CD4-positive, alpha-beta T cell treated with Interleukin-15 for 4 hours (primary cell): ENCODE data around the gene RPP14.
"Not testable (repeated sequence)": the region's sequence is repeated elsewhere in the genome, so short reads cannot be mapped to it uniquely, and the experiment has no call there.

Experiments used
- DNase-seq: peaks from one replicate; pipeline ENCODE4 v3.0.0-alpha.2; 2020; ENCODE audit warnings: low spot score

Gene RPP14

GRCh38 chr3:58305882-58306711 lies at the start of gene RPP14, which contains the start of gene HTD2:
Gene RPP14, plus strand, starts transcription at chr3:58306245. Its CDS starts 4,085 bp downstream, at chr3:58310330.
Gene HTD2, plus strand, starts transcription at chr3:58306520. Its CDS starts 11,094 bp downstream, at chr3:58317614.
- peak; percentile 98 for DNase-seq

DNA sequence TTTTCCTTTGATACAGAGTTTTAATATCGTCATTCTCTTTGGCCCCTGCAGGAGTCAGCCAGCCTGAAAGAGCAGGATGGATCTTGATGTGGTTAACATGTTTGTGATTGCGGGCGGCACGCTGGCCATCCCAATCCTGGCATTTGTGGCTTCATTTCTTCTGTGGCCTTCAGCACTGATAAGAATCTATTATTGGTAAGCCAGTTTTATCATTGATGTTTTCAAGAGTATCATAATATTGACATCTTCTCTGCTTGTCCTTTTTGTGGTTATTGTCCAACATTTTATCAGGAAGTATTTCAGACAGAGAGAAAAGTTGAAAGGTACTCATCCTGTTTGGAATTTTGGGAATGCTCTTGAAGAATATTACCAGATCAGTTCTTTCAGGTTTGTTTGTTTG lies 49.5 kb upstream of the RPP14 start:
- no peak for DNase-seq

DNA sequence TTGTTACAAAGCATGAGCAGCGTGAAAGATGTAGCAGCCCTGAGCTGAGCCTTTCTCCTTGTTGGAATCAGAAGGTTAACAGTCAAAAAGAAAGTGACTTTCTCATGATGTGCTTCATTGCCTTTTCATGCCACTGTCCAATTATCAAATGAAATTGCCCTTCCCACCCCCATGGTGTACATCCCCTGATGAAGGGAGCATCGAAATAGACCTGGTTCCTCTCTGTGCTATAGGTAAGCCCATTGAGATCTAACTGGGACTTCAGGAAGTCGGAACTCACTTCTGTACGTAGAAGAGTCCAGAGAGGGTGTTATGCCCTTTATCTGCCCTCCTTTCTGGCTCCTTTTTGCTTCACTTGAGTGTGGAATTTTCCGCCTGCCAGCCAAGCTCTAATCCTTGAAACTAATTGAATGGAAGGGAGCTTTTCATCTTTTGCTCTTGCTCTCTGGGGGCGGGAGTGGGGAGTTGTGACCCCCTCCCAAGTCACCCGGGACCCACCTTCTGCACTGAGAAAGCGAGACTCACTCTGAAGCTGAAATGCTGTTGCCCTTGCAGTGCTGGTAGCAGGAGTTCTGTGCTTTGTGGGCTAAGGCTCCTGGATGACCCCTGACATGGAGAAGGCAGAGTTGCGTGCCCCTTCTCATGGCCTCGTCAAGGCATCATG lies 47.5 kb upstream of the RPP14 start:
- DNase-seq = no peak

DNA sequence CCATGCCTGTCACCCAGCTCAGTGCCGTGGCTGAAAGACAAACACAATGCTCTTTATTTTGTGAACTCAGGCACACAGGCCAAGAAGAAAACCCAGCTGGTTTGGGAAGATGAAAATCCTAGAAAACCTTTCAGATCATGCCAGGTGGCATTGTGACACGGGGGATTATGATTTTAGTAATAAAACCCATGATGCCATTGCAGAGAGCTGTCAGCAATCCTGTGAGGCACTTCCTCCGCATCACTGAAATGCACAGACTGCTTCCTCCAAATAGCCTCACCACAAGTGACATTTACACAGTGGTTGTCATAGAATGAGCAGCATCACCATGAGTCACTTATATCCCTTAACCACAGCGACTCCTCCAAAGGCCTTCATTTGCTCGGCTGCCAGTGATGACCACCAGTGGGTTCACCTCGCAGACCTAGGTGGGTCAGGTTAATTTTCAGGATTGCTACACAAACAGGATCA lies 45.7 kb upstream of the RPP14 start:
- no peak for DNase-seq

- no peak for DNase-seq
Measured at GRCh38 chr3:58260733-58261132, 45.3 kb upstream of the RPP14 start.

- no peak for DNase-seq
Measured at GRCh38 chr3:58261954-58262666, 43.9 kb upstream of the RPP14 start.

DNA sequence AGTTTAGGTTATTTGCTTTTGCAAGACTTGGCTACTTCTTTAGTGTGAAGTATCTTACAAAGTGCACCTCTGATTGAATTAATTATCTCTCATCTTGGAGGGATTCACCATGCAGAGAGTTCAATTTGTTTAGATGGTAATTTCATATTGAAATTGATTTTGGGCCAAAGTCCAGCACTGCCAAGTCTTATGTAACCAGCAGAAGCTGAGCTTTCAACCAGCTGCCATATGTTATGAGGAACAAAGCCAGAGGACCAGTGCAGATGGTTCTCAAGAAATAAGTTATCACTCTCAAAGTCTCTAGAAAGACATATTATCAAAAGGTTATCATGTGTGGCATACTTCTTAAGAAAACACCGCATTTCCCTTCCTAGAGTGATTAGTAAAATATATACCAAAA lies 39.5 kb upstream of the RPP14 start:
- no peak for DNase-seq

DNA sequence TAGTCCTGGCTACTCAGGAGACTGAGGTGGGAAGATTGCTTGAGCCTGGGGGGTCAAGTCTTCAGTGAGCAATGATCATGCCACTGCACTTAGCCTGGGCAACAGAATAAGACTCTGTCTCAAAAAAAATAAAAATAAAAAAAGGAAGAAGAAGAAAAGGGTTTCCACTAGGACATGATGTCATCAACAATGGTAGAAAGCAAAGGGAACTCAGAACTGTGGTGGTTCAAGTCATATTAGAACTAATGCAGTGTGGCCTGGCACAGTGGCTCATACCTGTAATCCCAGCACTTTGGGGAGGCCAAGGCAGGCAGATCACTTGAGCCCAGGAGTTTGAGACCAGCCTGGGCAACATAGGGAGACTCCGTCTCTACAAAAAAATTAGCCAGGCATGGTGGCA lies 38.5 kb upstream of the RPP14 start:
- DNase-seq = not testable (repeated sequence)

DNA sequence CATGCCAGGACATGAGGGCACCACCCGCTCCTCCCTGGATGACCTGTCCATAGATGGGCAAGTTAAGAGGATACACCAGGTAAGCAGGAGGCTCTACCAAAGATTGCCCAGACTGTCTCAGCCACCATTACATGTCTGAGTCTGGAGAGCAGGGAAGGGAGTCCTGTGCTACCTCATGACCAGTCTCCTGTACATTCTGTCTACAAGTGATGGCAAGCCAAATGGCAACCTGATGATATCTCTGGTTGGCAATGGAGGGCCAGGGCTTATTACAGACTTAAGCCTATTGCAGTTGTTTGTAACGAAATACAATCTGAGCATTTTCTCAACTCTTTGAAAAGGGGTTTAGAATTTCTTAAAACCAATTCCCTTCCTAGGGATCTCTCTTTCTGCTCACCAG lies 36.7 kb upstream of the RPP14 start:
- DNase-seq = no peak

- no peak for DNase-seq
Measured at GRCh38 chr3:58270485-58270884, 35.6 kb upstream of the RPP14 start.

DNA sequence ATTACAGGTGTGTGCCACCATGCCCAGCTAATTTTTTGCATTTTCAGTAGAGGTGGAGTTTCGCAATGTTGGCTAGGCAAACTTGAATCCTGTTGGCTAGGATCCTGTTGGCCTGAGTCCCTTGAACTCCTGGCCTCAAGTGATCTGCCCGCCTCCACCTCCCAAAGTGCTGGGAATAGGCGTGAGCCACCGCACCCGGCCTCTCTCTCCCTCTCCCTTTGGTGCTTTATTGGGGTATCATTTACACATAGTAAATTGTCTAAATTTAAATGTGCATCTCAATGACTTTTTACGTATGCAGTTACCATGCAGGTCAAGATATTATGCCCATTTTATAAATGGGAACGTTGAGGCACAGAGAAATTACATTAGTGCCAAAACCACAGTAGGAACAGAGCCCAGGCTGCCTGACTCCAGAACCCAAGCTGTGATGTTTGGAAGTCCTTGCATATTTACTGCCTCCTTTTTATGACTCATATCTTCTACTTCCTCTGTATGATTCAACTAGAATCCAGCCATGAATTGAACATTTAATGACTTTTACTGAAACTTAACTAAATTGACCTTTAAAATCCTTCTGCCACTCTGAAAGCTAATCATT lies 34.0 kb upstream of the RPP14 start:
- no peak for DNase-seq

GRCh38 chr3:58272891-58273290 lies 33.2 kb upstream of the RPP14 start:
- DNase-seq = no peak

GRCh38 chr3:58273362-58273761 lies 32.7 kb upstream of the RPP14 start:
- DNase-seq = not testable (repeated sequence)

DNA sequence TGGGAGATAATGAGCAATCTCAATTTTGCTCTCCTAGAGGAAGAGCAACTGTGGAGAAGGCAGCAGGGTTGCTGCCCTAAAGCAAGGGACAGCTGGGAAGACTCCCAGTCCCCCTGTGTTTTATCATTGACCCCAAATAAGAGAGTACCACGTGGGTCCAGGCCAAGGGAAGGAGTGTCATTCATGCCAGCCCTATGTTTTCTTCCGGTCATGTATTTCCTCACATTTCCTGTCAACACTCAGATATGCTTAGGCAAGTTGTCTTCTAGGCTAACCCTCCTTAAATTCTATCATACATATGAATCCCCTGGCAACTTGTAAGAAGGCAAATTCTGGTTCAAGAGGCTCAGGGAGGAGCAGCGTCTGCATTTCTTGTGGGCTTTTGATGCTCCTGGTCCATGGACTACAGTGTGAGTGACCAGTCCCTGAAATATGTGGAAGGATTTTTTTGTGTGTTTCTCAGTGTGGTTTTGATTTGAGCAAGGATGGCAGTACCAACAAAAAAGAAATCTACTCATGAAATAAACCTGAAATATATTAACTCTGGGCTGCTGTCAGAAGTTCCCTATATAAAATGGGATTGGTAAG lies 31.9 kb upstream of the RPP14 start:
- no peak for DNase-seq

DNA sequence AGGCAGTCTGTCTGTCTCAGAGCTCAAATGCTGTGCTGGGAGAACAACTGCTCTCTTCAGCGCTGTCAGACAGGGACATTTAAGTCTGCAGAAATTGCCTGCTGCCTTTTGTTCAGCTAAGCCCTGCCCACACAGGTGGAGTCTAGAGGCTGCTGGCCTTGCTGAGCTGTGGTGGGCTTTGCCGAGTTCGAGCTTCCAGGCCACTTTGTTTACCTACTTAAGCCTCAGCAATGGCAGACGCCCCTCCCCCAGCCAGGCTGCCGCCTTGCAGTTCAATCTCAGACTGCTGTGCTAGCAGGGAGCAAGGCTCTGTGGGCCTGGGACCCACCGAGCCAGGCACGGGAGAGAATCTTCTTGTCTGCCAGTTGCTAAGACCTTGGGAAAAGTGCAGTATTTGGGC lies 25.0 kb upstream of the RPP14 start:
- DNase-seq = no peak

DNA sequence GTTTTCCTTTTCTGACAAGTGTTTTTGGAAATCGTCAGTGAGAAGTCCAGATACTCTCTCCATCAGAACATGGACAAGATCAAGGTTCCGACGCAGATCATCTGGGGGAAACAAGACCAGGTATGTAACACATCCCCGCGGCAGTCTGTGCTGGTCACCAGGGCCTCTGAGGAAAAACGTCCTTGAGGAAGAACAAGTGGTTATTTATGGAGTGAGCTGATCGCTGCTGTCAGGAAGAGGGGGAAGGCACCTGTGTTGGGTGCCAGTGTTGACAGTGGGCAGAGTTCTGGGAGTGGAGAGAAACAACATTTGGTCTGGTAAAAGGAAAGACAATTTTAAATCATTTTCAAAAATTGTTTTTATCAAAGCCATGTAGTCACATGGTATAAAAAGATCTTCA lies 20.7 kb upstream of the RPP14 start:
- no peak for DNase-seq

GRCh38 chr3:58287354-58287753 lies 18.7 kb upstream of the RPP14 start:
- DNase-seq = no peak

DNA sequence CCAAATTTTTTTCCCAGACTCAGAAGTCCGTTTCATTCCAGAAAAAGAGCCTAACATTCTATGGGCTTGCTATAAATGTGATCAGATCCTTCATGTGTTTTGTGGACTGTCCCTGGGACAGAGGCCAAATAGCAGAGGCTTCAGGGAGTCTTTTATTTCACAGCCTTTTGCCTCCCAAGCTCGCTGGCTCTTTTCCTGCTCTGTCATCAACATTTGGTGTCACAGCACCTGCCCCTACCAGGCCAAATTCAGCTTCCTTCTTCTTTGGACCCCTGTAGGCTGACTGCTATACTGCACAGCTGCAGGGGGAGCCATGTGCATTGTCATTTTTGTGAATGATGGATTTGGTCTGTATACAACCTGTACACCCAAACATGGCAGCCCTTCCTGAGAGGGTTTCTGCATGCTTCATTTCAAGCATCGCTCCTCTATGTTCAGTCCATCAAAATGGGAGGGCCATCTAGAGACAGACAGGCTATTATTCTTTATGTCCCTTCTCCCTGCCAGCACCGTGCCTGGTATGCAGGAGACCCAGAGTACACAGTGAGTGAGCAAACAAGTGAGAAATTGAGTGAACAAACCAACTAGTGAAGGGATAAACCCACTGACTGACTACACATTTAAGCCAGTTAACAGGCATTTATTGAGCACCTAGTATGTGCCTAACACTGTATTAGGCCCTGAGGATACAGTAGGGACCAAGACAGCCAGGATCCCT lies 17.9 kb upstream of the RPP14 start:
- no peak for DNase-seq

- DNase-seq = not testable (repeated sequence)
Measured at GRCh38 chr3:58288964-58289613, 17.0 kb upstream of the RPP14 start.

DNA sequence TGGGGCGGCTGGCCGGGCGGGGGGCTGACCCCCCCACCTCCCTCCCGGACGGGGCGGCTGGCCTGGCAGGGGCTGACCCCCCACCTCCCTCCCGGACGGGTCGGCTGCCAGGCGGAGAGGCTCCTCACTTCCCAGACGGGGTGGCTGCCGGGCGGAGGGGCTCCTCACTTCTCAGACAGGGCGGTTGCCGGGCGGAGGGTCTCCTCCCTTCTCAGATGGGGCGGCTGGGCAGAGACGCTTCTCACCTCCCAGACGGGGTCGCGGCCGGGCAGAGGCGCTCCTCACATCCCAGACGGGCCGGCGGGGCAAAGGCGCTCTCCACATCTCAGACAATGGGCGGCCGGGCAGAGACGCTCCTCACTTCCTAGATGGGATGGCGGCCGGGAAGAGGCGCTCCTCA lies 15.6 kb upstream of the RPP14 start:
- DNase-seq = not testable (repeated sequence)
